HL-60 (cell line): ENCODE data around the gene SFTPB.

Experiments
- CTCF ChIP-seq: IDR thresholded peaks from one replicate; pipeline ENCODE4 v1.5.1; 2011; ENCODE audit warnings: low read length, control low read depth, inconsistent platforms; ENCODE audit not compliant: insufficient read depth
- POLR2AphosphoS5 ChIP-seq: IDR thresholded peaks from 2 replicates; pipeline ENCODE4 v1.6.1; 2012; ENCODE audit warnings: low read depth
- TF ChIP-seq, protein P1 (sequence below): IDR thresholded peaks from 2 replicates; pipeline ENCODE4 v1.6.1; 2012; ENCODE audit warnings: low read depth; ENCODE audit not compliant: insufficient replicate concordance

- TF ChIP-seq CTCF (no peak), POLR2AphosphoS5 (no peak)
- TF ChIP-seq, protein P1, sequence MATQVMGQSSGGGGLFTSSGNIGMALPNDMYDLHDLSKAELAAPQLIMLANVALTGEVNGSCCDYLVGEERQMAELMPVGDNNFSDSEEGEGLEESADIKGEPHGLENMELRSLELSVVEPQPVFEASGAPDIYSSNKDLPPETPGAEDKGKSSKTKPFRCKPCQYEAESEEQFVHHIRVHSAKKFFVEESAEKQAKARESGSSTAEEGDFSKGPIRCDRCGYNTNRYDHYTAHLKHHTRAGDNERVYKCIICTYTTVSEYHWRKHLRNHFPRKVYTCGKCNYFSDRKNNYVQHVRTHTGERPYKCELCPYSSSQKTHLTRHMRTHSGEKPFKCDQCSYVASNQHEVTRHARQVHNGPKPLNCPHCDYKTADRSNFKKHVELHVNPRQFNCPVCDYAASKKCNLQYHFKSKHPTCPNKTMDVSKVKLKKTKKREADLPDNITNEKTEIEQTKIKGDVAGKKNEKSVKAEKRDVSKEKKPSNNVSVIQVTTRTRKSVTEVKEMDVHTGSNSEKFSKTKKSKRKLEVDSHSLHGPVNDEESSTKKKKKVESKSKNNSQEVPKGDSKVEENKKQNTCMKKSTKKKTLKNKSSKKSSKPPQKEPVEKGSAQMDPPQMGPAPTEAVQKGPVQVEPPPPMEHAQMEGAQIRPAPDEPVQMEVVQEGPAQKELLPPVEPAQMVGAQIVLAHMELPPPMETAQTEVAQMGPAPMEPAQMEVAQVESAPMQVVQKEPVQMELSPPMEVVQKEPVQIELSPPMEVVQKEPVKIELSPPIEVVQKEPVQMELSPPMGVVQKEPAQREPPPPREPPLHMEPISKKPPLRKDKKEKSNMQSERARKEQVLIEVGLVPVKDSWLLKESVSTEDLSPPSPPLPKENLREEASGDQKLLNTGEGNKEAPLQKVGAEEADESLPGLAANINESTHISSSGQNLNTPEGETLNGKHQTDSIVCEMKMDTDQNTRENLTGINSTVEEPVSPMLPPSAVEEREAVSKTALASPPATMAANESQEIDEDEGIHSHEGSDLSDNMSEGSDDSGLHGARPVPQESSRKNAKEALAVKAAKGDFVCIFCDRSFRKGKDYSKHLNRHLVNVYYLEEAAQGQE = no peak
Observed at GRCh38 chr2:85684806-85685205, 16.8 kb upstream of the SFTPB start.
